ENCODE results near the gene TFDP2.
"Not testable (repeated sequence)": the region's sequence is repeated elsewhere in the genome, so short reads cannot be mapped to it uniquely, and the experiment has no call there.

Gene TFDP2

DNA sequence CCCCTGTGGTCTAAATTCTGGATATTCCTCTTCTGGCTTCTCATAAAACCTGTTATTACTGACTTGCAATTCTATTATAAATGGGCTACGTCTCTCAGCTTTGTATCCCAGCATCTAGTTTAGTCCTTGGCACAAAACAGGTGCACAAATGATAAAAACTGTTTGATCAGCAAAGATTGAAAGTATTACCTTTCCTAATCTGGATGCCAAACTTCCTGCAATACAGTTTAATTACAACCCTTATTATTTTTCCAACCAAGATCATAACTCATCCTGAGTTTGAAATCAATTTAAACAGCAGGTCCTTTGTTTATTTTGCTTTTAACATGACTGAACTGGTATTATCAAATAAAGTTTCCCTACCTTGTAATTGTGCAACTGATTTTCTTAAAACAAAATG is 140.3 kb downstream of the TFDP2 start:
- Histone ChIP-seq H3K9ac (ENCODE audit: low read length) (no peak overlapping the region), H3K9me3 (ENCODE audit: low read length) (no peaks in the 10 kb centered on the region), H3K27ac (ENCODE audit: low read depth, low read length) (no peak overlapping the region), H3K4me3 (ENCODE audit: low read depth in 1 of 2, low read length in 2 of 2) (no peak overlapping the region), H3K27me3 (ENCODE audit: control insufficient read depth in 1 of 2, insufficient read depth in 2 of 2, low read length in 2 of 2) (no peaks in the 10 kb centered on the region), H3K36me3 (ENCODE audit: insufficient read depth, low read length) (peaks cover 4% of the 10 kb centered on the region), H3K4me1 (ENCODE audit: insufficient read depth, low read length) (peaks cover 13% of the 10 kb centered on the region)

DNA sequence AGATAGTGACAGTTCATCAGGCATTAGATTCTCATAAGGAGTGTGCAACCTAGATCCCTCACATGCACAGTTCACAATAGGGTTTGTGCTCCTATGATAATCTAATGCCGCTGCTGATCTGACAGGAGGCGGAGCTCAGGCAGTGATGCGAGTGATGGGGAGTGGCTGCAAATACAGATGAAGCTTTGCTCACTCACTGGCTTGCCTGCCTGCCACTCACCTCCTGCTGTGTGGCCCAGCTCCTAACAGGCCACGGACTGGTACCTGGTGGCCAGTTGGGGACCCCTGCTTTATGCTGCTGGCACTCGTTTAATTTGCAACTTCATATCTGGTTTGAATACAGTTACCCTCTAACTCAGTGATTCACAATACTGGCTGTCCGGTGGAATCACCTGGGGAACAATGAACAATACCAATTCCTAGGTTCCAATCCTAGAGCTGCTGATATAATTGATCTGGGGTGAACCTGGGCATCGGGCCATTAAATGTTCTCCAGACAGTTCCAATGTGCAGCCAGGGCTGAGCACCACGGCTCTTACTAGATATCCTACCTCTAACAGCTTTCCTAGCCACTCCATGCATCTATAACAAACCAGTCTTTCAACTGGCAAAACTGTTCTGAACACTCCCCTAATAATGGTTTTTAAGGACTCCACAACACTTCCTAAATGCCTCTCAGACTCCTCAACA is 141.5 kb downstream of the TFDP2 start:
- Histone ChIP-seq H3K27ac (ENCODE audit: low read depth, low read length) (no peak overlapping the region), H3K4me1 (ENCODE audit: insufficient read depth, low read length) (peaks cover 9% of the 10 kb centered on the region), H3K27me3 (ENCODE audit: control insufficient read depth in 1 of 2, insufficient read depth in 2 of 2, low read length in 2 of 2) (no peaks in the 10 kb centered on the region), H3K9ac (ENCODE audit: low read length) (no peak overlapping the region), H3K9me3 (ENCODE audit: low read length) (no peaks in the 10 kb centered on the region), H3K36me3 (ENCODE audit: insufficient read depth, low read length) (peaks cover 4% of the 10 kb centered on the region), H3K4me3 (ENCODE audit: low read depth in 1 of 2, low read length in 2 of 2) (no peak overlapping the region)

GRCh38 chr3:142004957-142005356 is 144.4 kb downstream of the TFDP2 start:
- H3K4me1 ChIP-seq (ENCODE audit: insufficient read depth, low read length); H3K27me3 ChIP-seq (ENCODE audit: control insufficient read depth in 1 of 2, insufficient read depth in 2 of 2, low read length in 2 of 2); H3K4me3 ChIP-seq (ENCODE audit: low read depth in 1 of 2, low read length in 2 of 2); H3K36me3 ChIP-seq (ENCODE audit: insufficient read depth, low read length); H3K9ac ChIP-seq (ENCODE audit: low read length); H3K9me3 ChIP-seq (ENCODE audit: low read length); H3K27ac ChIP-seq (ENCODE audit: low read depth, low read length): not testable (repeated sequence)

DNA sequence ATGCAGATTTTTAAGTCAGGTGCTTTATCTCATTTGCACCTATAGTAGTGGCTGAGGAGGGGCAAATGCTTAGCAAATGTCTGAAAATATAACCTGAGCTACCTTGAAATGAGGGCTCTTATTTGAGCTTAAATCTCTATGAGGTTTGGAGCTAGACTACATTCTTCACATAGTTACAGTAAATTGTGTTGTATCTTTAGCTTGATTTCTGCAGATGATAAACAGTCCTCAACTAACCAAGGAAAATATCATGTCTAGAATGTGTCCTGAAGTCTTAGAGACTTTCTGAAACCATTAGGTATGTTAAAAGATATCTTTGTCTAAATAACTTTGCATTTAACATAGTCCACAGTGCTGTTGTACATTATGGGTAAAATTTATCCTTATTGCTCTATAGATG is 145.3 kb downstream of the TFDP2 start:
- Histone ChIP-seq H3K9ac (ENCODE audit: low read length) (no peak overlapping the region), H3K4me3 (ENCODE audit: low read depth in 1 of 2, low read length in 2 of 2) (no peak overlapping the region), H3K36me3 (ENCODE audit: insufficient read depth, low read length) (peaks cover 4% of the 10 kb centered on the region), H3K9me3 (ENCODE audit: low read length) (no peaks in the 10 kb centered on the region), H3K27me3 (ENCODE audit: control insufficient read depth in 1 of 2, insufficient read depth in 2 of 2, low read length in 2 of 2) (no peaks in the 10 kb centered on the region), H3K4me1 (ENCODE audit: insufficient read depth, low read length) (peaks cover 9% of the 10 kb centered on the region), H3K27ac (ENCODE audit: low read depth, low read length) (no peak overlapping the region)

- Histone ChIP-seq H3K36me3 (ENCODE audit: insufficient read depth, low read length) (peaks cover 4% of the 10 kb centered on the region), H3K9ac (ENCODE audit: low read length) (no peak overlapping the region), H3K9me3 (ENCODE audit: low read length) (no peaks in the 10 kb centered on the region)
Measured at GRCh38 chr3:142003291-142003690, 146.1 kb downstream of the TFDP2 start.

DNA sequence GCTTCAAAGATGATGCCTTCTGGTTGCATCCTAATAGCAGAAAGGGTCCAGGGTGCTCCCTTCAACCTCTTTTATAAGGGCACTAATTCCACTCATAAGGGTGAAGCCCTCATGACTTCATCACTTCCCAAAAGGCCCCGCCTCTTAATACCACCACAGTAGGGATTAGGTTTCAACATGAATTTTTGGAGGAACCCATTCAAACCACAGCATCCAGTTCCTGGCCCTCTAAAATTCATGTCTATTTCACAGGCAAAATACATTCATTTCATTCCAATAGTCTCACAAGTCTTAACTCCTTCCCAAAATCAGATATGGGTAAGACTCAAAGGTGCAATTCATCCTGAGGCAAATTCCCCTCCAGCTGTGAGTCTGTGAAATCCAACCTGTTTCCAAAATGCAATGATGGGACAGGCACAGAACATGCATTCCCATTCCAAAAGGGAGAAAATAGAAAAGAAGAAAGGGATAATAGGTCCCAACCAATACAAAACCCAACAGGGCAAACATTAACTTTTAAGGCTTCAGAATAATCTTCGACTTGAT is 148.9 kb downstream of the TFDP2 start:
- Histone ChIP-seq H3K36me3 (ENCODE audit: insufficient read depth, low read length) (peaks cover 4% of the 10 kb centered on the region), H3K4me3 (ENCODE audit: low read depth in 1 of 2, low read length in 2 of 2) (no peak overlapping the region), H3K4me1 (ENCODE audit: insufficient read depth, low read length) (peaks cover 23% of the 10 kb centered on the region), H3K9me3 (ENCODE audit: low read length) (no peaks in the 10 kb centered on the region), H3K27ac (ENCODE audit: low read depth, low read length) (no peak overlapping the region), H3K9ac (ENCODE audit: low read length) (no peak overlapping the region), H3K27me3 (ENCODE audit: control insufficient read depth in 1 of 2, insufficient read depth in 2 of 2, low read length in 2 of 2) (no peaks in the 10 kb centered on the region)

More at GRCh38 chr3:142003291-142003690, 146.1 kb downstream of the TFDP2 start:
- Histone ChIP-seq H3K27ac (ENCODE audit: low read depth, low read length) (no peak overlapping the region), H3K4me3 (ENCODE audit: low read depth in 1 of 2, low read length in 2 of 2) (no peak overlapping the region), H3K4me1 (ENCODE audit: insufficient read depth, low read length) (peaks cover 9% of the 10 kb centered on the region), H3K27me3 (ENCODE audit: control insufficient read depth in 1 of 2, insufficient read depth in 2 of 2, low read length in 2 of 2) (no peaks in the 10 kb centered on the region)

- no peak overlapping the region for H3K27ac ChIP-seq (ENCODE audit: low read depth, low read length)
- H3K27me3 ChIP-seq (ENCODE audit: control insufficient read depth in 1 of 2, insufficient read depth in 2 of 2, low read length in 2 of 2), result no peaks in the 10 kb centered on the region
- H3K9ac ChIP-seq (ENCODE audit: low read length), result no peak overlapping the region
- no peaks in the 10 kb centered on the region for H3K9me3 ChIP-seq (ENCODE audit: low read length)
- peaks cover 22% of the 10 kb centered on the region for H3K4me1 ChIP-seq (ENCODE audit: insufficient read depth, low read length)
- H3K4me3 ChIP-seq (ENCODE audit: low read depth in 1 of 2, low read length in 2 of 2), result no peak overlapping the region
- H3K36me3 ChIP-seq (ENCODE audit: insufficient read depth, low read length), result no peaks in the 10 kb centered on the region
Measured at GRCh38 chr3:141998669-141999290, 150.6 kb downstream of the TFDP2 start.

DNA sequence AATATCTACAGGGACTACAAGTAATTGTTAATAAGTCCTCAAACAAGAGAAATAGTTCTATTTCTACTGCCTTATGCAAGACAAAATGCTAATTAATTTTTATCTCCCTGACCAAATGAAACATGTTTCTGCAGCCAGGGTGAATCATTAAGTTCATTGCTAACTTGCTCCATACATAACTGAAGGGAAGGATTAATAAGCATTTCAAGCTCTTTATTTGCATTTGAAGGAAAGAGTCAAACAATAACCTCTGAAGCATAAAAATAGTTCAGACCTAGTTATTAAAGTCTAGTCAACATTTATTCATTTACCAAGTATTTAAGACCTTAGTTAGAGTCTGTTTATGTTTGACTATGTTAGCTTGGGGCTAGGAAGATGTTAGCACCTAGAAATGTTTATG is 152.9 kb downstream of the TFDP2 start:
- H3K9me3 ChIP-seq (ENCODE audit: low read length), result no peaks in the 10 kb centered on the region
- H3K27ac ChIP-seq (ENCODE audit: low read depth, low read length), result no peak overlapping the region
- no peak overlapping the region for H3K4me3 ChIP-seq (ENCODE audit: low read depth in 1 of 2, low read length in 2 of 2)
- H3K27me3 ChIP-seq (ENCODE audit: control insufficient read depth in 1 of 2, insufficient read depth in 2 of 2, low read length in 2 of 2), result no peaks in the 10 kb centered on the region
- no peak overlapping the region for H3K9ac ChIP-seq (ENCODE audit: low read length)
- H3K36me3 ChIP-seq (ENCODE audit: insufficient read depth, low read length), result no peaks in the 10 kb centered on the region
- peaks cover 21% of the 10 kb centered on the region for H3K4me1 ChIP-seq (ENCODE audit: insufficient read depth, low read length)

DNA sequence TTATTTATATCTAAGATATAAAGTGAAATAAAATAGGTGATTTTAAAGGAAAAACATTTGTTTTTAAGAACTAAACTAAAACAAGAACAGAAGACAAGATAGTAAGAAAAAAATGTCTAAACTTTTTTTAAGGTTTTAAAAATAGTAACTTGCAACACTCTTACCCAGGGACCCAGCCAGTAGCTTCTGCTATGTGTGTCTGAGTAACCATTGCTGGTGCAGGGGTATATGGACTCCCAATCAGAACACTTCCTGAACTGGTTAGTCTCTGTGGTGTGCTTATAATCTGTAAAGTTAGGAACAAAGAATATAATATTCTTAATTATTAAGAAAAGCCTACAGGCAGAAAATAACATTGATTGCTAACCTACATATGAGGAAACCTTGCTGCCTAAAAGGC is 154.5 kb downstream of the TFDP2 start:
- peaks cover 21% of the 10 kb centered on the region for H3K4me1 ChIP-seq (ENCODE audit: insufficient read depth, low read length)
- H3K27me3 ChIP-seq (ENCODE audit: control insufficient read depth in 1 of 2, insufficient read depth in 2 of 2, low read length in 2 of 2), result no peaks in the 10 kb centered on the region
- H3K4me3 ChIP-seq (ENCODE audit: low read depth in 1 of 2, low read length in 2 of 2), result no peak overlapping the region
- no peak overlapping the region for H3K9ac ChIP-seq (ENCODE audit: low read length)
- H3K36me3 ChIP-seq (ENCODE audit: insufficient read depth, low read length), result no peaks in the 10 kb centered on the region
- H3K27ac ChIP-seq (ENCODE audit: low read depth, low read length), result no peak overlapping the region
- H3K9me3 ChIP-seq (ENCODE audit: low read length), result no peaks in the 10 kb centered on the region

GRCh38 chr3:141992512-141992911 is 156.8 kb downstream of the TFDP2 start:
- Histone ChIP-seq H3K4me1 (ENCODE audit: insufficient read depth, low read length) (peaks cover 21% of the 10 kb centered on the region), H3K27ac (ENCODE audit: low read depth, low read length) (no peak overlapping the region), H3K9ac (ENCODE audit: low read length) (no peak overlapping the region), H3K27me3 (ENCODE audit: control insufficient read depth in 1 of 2, insufficient read depth in 2 of 2, low read length in 2 of 2) (no peaks in the 10 kb centered on the region), H3K4me3 (ENCODE audit: low read depth in 1 of 2, low read length in 2 of 2) (no peak overlapping the region), H3K36me3 (ENCODE audit: insufficient read depth, low read length) (no peaks in the 10 kb centered on the region), H3K9me3 (ENCODE audit: low read length) (no peaks in the 10 kb centered on the region)

DNA sequence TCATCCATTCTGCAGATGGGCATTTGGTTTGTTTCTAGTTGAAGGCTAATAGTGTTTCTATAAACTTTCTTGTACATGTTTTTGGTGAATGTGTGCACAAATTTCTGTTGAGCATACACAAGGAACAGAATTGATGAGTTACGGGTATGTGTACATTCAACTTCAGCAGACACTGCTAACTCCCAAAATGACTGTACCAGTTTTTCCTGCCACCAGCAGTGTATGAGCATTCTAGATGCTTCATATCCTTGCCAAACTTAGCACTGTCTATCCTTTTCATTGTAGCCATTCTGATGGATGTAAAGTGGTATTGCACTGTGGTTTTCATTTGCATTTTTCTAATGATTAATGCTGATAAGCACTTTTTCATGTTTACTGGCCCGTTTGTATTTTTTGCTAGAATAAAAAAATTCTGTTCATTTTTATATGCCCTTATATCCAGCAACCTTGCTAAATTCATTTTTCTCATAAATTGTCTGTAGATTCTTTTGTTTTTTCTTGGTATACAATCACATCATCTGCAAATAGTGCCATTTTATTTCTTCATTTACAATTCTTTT is 162.7 kb downstream of the TFDP2 start:
- no peaks in the 10 kb centered on the region for H3K27me3 ChIP-seq (ENCODE audit: control insufficient read depth in 1 of 2, insufficient read depth in 2 of 2, low read length in 2 of 2)
- no peaks in the 10 kb centered on the region for H3K36me3 ChIP-seq (ENCODE audit: insufficient read depth, low read length)
- H3K4me1 ChIP-seq (ENCODE audit: insufficient read depth, low read length), result no peaks in the 10 kb centered on the region
- no peaks in the 10 kb centered on the region for H3K9me3 ChIP-seq (ENCODE audit: low read length)
- no peak overlapping the region for H3K27ac ChIP-seq (ENCODE audit: low read depth, low read length)
- no peak overlapping the region for H3K9ac ChIP-seq (ENCODE audit: low read length)
- no peak overlapping the region for H3K4me3 ChIP-seq (ENCODE audit: low read depth in 1 of 2, low read length in 2 of 2)

Data from muscle layer of colon (tissue), 2 donors.